CD14-positive monocyte (primary cell): ENCODE results near the gene WDCP. TPM values are rescaled to one million over a fixed set of nuclear protein-coding genes. Genes with fewer than 3 reads are reported as not detected.

Source experiments
- DNase-seq, 3 donors: peaks; one replicate each; pipeline ENCODE4 v3.0.0-alpha.2; 2011 to 2022
- H2AFZ ChIP-seq: 2 replicates; pipeline ENCODE4 v1.6.0; 2012; ENCODE audit warnings: mild to moderate bottlenecking, low read depth, low read length, inconsistent platforms; ENCODE audit not compliant: insufficient read depth, poor library complexity, severe bottlenecking
- H3K27ac ChIP-seq, 2 donors: 1 replicate in 1 of 2; 2 replicates in 1 of 2; pipeline ENCODE4 v1.5.1; 2012 to 2013; ENCODE audit warnings: low read length in 2 of 2, control low read depth in 1 of 2, inconsistent platforms in 1 of 2, low read depth in 1 of 2, mild to moderate bottlenecking in 1 of 2
- H3K27me3 ChIP-seq, 2 donors: one replicate each; pipeline versions ENCODE4 v1.6.0 to v1.6.1; 2011 to 2013; ENCODE audit warnings: low read length in 2 of 2; ENCODE audit not compliant: control insufficient read depth in 2 of 2, insufficient read depth in 2 of 2
- H3K36me3 ChIP-seq, 2 donors: replicated peaks in 1 of 2; 1 replicate in 1 of 2; 2 replicates in 1 of 2; pipeline versions ENCODE4 v1.5.1 to v1.6.1; 2012 to 2013; ENCODE audit warnings: low read length in 2 of 2, control low read depth in 1 of 2, inconsistent platforms in 1 of 2, mild to moderate bottlenecking in 1 of 2; ENCODE audit not compliant: insufficient read depth in 2 of 2, control insufficient read depth in 1 of 2
- H3K4me1 ChIP-seq, 2 donors: 1 replicate in 1 of 2; 2 replicates in 1 of 2; pipeline versions ENCODE4 v1.5.1 to v1.6.1; 2012 to 2013; ENCODE audit warnings: low read length in 2 of 2, control low read depth in 1 of 2, inconsistent platforms in 1 of 2, mild to moderate bottlenecking in 1 of 2, moderate library complexity in 1 of 2; ENCODE audit not compliant: insufficient read depth in 2 of 2, control insufficient read depth in 1 of 2
- H3K4me2 ChIP-seq: replicated peaks from 2 replicates; pipeline ENCODE3; 2012; ENCODE audit warnings: low read length, moderate library complexity, mild to moderate bottlenecking; ENCODE audit not compliant: poor library complexity, severe bottlenecking; ENCODE audit errors: extremely low read depth
- H3K4me3 ChIP-seq, 3 experiments: fragments of 200-600 bp in 1 of 3; sonication (generic) in 1 of 3; replicated peaks in 1 of 3; 1 replicate in 2 of 3; 2 replicates in 1 of 3; pipeline ENCODE4 v1.5.1; 2011 to 2013; ENCODE audit warnings: low read length in 3 of 3, mild to moderate bottlenecking in 3 of 3, control low read depth in 2 of 3, low read depth in 2 of 3, inconsistent platforms in 1 of 3, moderate library complexity in 1 of 3
- H3K79me2 ChIP-seq: 2 replicates; pipeline ENCODE4 v1.6.0; 2012; ENCODE audit warnings: mild to moderate bottlenecking, control low read depth, inconsistent platforms, low read length, moderate library complexity; ENCODE audit not compliant: insufficient read depth
- H3K9ac ChIP-seq: 2 replicates; pipeline ENCODE4 v1.6.0; 2017; ENCODE audit warnings: low read length, mild to moderate bottlenecking; ENCODE audit not compliant: insufficient read depth, poor library complexity, severe bottlenecking
- H3K9me3 ChIP-seq, 2 donors: replicated peaks in 1 of 2; 1 replicate in 1 of 2; 2 replicates in 1 of 2; pipeline versions ENCODE4 v1.5.1 to v1.6.1; 2012 to 2013; ENCODE audit warnings: low read length in 2 of 2, control low read depth in 1 of 2; ENCODE audit not compliant: control insufficient read depth in 1 of 2, insufficient read depth in 1 of 2
- H4K20me1 ChIP-seq: 2 replicates; pipeline ENCODE4 v1.6.0; 2012; ENCODE audit warnings: mild to moderate bottlenecking, low read length, control low read depth, moderate library complexity; ENCODE audit not compliant: insufficient read depth
- H3K27ac Mint-ChIP-seq, 7 donors: one replicate each; pipeline ENCODE4 v1.8.0; 2020; ENCODE audit warnings: mild to moderate bottlenecking in 7 of 7, mixed read lengths in 7 of 7, moderate library complexity in 6 of 7, inconsistent platforms in 2 of 7
- H3K27me3 Mint-ChIP-seq, 3 donors: one replicate each; pipeline ENCODE4 v1.8.0; 2021 to 2022; ENCODE audit warnings: low read depth in 3 of 3, mild to moderate bottlenecking in 3 of 3, mixed read lengths in 3 of 3, moderate library complexity in 3 of 3, inconsistent platforms in 1 of 3
- H3K36me3 Mint-ChIP-seq, 2 donors: one replicate each; pipeline ENCODE4 v1.8.0; 2020; ENCODE audit warnings: mixed read lengths in 2 of 2, inconsistent platforms in 1 of 2, mild to moderate bottlenecking in 1 of 2
- H3K4me1 Mint-ChIP-seq: one replicate; pipeline ENCODE4 v1.8.0; 2020; ENCODE audit warnings: mild to moderate bottlenecking, mixed read lengths
- H3K4me3 Mint-ChIP-seq, 2 donors: one replicate each; pipeline ENCODE4 v1.8.0; 2020; ENCODE audit warnings: mild to moderate bottlenecking in 2 of 2, mixed read lengths in 2 of 2, moderate library complexity in 1 of 2
- H3K9me3 Mint-ChIP-seq, 7 donors: one replicate each; pipeline ENCODE4 v1.8.0; 2020 to 2022; ENCODE audit warnings: mixed read lengths in 7 of 7, mild to moderate bottlenecking in 6 of 7, moderate library complexity in 6 of 7, inconsistent platforms in 2 of 7
- WGBS: methylation state at CpG from one replicate; pipeline ENCODE4 v1.1.5; 2013; ENCODE audit warnings: missing lambda C conversion rate; ENCODE audit not compliant: insufficient coverage; 5-methylcytosine and 5-hydroxymethylcytosine counted together
- intact Hi-C, 2 donors: fragments of 100-400 bp; cut with micrococcal nuclease; formaldehyde crosslinking; loops; one replicate each; pipeline versions ENCODE4 v1.15.0 to v1.15.1; 2023
- polyA plus RNA-seq, 3 donors: library from polyadenylated mRNA; depleted of rRNA in 1 of 3; unstranded in 2 of 3; stranded (reverse) in 1 of 3; fragments of 300-500 nt in 2 of 3; fragments of >200 nt in 1 of 3; fragmentation: Illumina TruSeq in 2 of 3; gene quantifications; 1 replicate in 2 of 3; 2 replicates in 1 of 3; pipeline ENCODE4 v1.2.3, GENCODE V29; 2012 to 2021
- TF ChIP-seq, protein P1 (sequence below): fragments of 200-600 bp; IDR thresholded peaks from one replicate; pipeline ENCODE4 v1.8.0; 2022; ENCODE audit warnings: antibody characterized with exemption, mild to moderate bottlenecking

The WDCP gene
- polyA plus RNA-seq, 3 donors: 0.43 to 1.3 (median 0.69) TPM

DNA sequence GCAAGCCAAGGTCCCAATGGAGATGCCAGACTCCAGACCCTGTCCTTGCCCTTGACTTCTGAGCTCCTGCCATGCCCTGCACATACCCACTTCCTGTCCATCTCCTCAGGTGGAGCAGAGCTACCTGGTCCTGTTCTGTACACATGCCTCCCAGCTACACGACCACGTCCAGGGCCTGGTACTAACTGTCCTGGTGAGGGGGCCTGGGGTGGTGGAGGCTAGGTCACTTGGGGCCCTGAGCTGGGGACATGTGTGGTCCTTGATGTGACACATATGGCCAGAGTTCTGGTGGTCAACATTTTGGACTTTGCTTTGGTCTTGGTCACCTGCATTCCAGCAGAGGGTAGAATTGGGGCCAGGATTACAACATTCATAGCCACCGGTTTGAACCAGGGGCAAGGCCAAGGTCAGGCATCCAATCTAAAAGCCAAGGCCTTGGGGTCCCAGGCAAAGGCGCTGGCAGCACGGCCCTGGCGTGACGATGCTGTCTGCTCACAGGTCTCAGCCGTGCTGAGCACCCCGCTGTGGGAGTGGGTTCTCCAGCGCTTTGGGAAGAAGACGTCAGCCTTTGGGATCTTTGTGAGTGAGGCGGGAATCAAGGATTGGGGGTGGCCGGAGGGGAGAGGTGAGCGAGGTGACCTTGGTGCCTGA is 24.7 kb downstream of the WDCP start:
- Histone ChIP-seq H3K79me2 (no peaks in the 10 kb centered on the region), H3K4me2 (no peak overlapping the region), H3K27ac (no peak overlapping the region), H2AFZ (no peak overlapping the region), H3K9me3 (no peaks in the 10 kb centered on the region), H3K4me1 (no peaks in the 10 kb centered on the region), H3K27me3 (no peaks in the 10 kb centered on the region), H3K4me3 (no peak overlapping the region), H3K9ac (no peak overlapping the region), H3K36me3 (peaks cover 9 to 10% of the 10 kb centered on the region in 2 donors), H4K20me1 (no peaks in the 10 kb centered on the region)
- Mint-ChIP-seq H3K27me3 (peaks cover 0 to 3% (median 2%) of the 10 kb centered on the region in 3 donors), H3K9me3 (no peaks in the 10 kb centered on the region), H3K27ac (no peak overlapping the region), H3K4me3 (no peak overlapping the region), H3K4me1 (no peaks in the 10 kb centered on the region), H3K36me3 (peaks cover 22 to 30% of the 10 kb centered on the region in 2 donors)
- no peak for DNase-seq
- intact Hi-C loops: no loop called here
- WGBS: 98% methylated on average over 14 of the region's 14 CpGs
- TF ChIP-seq, protein P1, sequence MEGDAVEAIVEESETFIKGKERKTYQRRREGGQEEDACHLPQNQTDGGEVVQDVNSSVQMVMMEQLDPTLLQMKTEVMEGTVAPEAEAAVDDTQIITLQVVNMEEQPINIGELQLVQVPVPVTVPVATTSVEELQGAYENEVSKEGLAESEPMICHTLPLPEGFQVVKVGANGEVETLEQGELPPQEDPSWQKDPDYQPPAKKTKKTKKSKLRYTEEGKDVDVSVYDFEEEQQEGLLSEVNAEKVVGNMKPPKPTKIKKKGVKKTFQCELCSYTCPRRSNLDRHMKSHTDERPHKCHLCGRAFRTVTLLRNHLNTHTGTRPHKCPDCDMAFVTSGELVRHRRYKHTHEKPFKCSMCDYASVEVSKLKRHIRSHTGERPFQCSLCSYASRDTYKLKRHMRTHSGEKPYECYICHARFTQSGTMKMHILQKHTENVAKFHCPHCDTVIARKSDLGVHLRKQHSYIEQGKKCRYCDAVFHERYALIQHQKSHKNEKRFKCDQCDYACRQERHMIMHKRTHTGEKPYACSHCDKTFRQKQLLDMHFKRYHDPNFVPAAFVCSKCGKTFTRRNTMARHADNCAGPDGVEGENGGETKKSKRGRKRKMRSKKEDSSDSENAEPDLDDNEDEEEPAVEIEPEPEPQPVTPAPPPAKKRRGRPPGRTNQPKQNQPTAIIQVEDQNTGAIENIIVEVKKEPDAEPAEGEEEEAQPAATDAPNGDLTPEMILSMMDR: no peak

- Histone ChIP-seq H3K9me3 (no peaks in the 10 kb centered on the region), H2AFZ (no peak overlapping the region), H4K20me1 (no peaks in the 10 kb centered on the region), H3K27ac (no peak overlapping the region), H3K4me2 (no peak overlapping the region), H3K4me1 (no peaks in the 10 kb centered on the region), H3K27me3 (no peaks in the 10 kb centered on the region), H3K36me3 (peaks cover 4 to 9% of the 10 kb centered on the region in 2 donors), H3K79me2 (no peaks in the 10 kb centered on the region), H3K4me3 (no peak overlapping the region), H3K9ac (no peak overlapping the region)
- TF ChIP-seq, protein P1: no peak
- DNase-seq: peak in 1 of 3 donors; percentile 4
- no peak overlapping the region for H3K27ac Mint-ChIP-seq
- H3K9me3 Mint-ChIP-seq: no peaks in the 10 kb centered on the region
- WGBS: 94% methylated on average over 14 of the region's 19 CpGs
- no peaks in the 10 kb centered on the region for H3K4me1 Mint-ChIP-seq
- H3K36me3 Mint-ChIP-seq: peaks cover 20 to 24% of the 10 kb centered on the region in 2 donors
- intact Hi-C loops: no loop called here
- H3K27me3 Mint-ChIP-seq: peaks cover 0 to 3% (median 2%) of the 10 kb centered on the region in 3 donors
- H3K4me3 Mint-ChIP-seq: no peak overlapping the region
These were observed 25.8 kb downstream of the WDCP start for GRCh38 chr2:24021122-24021998.
